Glutamatergic neuron (in vitro differentiated cells): Measurements from ENCODE around the gene SRA1. TPM values are rescaled to one million over a fixed set of nuclear protein-coding genes. Genes with fewer than 3 reads are reported as not detected.

Experiments used
- DNase-seq: peaks from one replicate; pipeline ENCODE4 v3.0.0; 2022
- H3K27ac Mint-ChIP-seq: one replicate; pipeline ENCODE4 v1.8.0; 2020; ENCODE audit warnings: mild to moderate bottlenecking, mixed read lengths, inconsistent platforms; ENCODE audit not compliant: unreplicated experiment
- H3K27me3 Mint-ChIP-seq: one replicate; pipeline ENCODE4 v1.8.0; 2020; ENCODE audit warnings: mild to moderate bottlenecking, moderate library complexity, mixed read lengths, inconsistent platforms; ENCODE audit not compliant: unreplicated experiment
- H3K36me3 Mint-ChIP-seq: one replicate; pipeline ENCODE4 v1.8.0; 2020; ENCODE audit warnings: mild to moderate bottlenecking, mixed read lengths, inconsistent platforms; ENCODE audit not compliant: unreplicated experiment
- H3K4me1 Mint-ChIP-seq: one replicate; pipeline ENCODE4 v1.8.0; 2020; ENCODE audit warnings: mild to moderate bottlenecking, low read depth, mixed read lengths, inconsistent platforms; ENCODE audit not compliant: unreplicated experiment
- H3K4me3 Mint-ChIP-seq: one replicate; pipeline ENCODE4 v1.8.0; 2020; ENCODE audit warnings: mild to moderate bottlenecking, mixed read lengths, inconsistent platforms; ENCODE audit not compliant: unreplicated experiment
- H3K9me3 Mint-ChIP-seq: one replicate; pipeline ENCODE4 v1.8.0; 2020; ENCODE audit warnings: mild to moderate bottlenecking, moderate library complexity, mixed read lengths, inconsistent platforms; ENCODE audit not compliant: unreplicated experiment
- CTCF ChIP-seq: fragments of 200-600 bp; sonication (generic); IDR thresholded peaks from one replicate; pipeline ENCODE4 v1.5.0; 2021; ENCODE audit not compliant: partially characterized antibody, unreplicated experiment
- total RNA-seq: library from RNA; stranded (reverse); fragmentation: NEBNext Ultra II Directional; extraction: Animal tissue kit (Norgen Biotek cat#: 25700); gene quantifications from one replicate; pipeline ENCODE4 v1.2.1, GENCODE V29; 2021; ENCODE audit not compliant: unreplicated experiment

Gene SRA1
- total RNA-seq, 1 donor from 2014 or later: 45.0 TPM

- H3K27me3 Mint-ChIP-seq: peaks cover 18% of the 10 kb centered on the region
- peak overlapping the region; percentile 93 for H3K27ac Mint-ChIP-seq
- peak overlapping the region; percentile 95 for H3K4me3 Mint-ChIP-seq
- TF ChIP-seq CTCF: no peak
- H3K4me1 Mint-ChIP-seq: peaks cover 5% of the 10 kb centered on the region
- DNase-seq: no peak
- no peaks in the 10 kb centered on the region for H3K36me3 Mint-ChIP-seq
- peaks cover 14% of the 10 kb centered on the region for H3K9me3 Mint-ChIP-seq
These were observed 7.9 kb upstream of the SRA1 start for GRCh38 chr5:140565024-140565779.

- Mint-ChIP-seq H3K27me3 (peaks cover 18% of the 10 kb centered on the region), H3K4me3 (peak within 1 kb of the TSS; percentile 95), H3K4me1 (peaks cover 5% of the 10 kb centered on the region), H3K9me3 (peaks cover 15% of the 10 kb centered on the region), H3K27ac (peak within 1 kb of the TSS; percentile 93), H3K36me3 (no peaks in the 10 kb centered on the region)
- no peak for TF ChIP-seq CTCF
- peak; percentile 95 for DNase-seq
These were observed 7.1 kb upstream of the SRA1 start, which contains the start of the genes APBB3 and SLC35A4 for GRCh38 chr5:140564196-140565023. APBB3 (minus strand) TSS chr5:140564598; CDS start chr5:140564245, 353 bp downstream. SLC35A4 (plus strand) TSS chr5:140564828; CDS start chr5:140567170, 2,342 bp downstream.

- peaks cover 17% of the 10 kb centered on the region for H3K9me3 Mint-ChIP-seq
These were observed 6.3 kb upstream of the SRA1 start for GRCh38 chr5:140563596-140563995.

GRCh38 chr5:140561753-140562523 lies 4.7 kb upstream of the SRA1 start:
- Mint-ChIP-seq H3K4me3 (no peak overlapping the region), H3K27ac (no peak overlapping the region), H3K27me3 (peaks cover 19% of the 10 kb centered on the region)

More at GRCh38 chr5:140563596-140563995, 6.3 kb upstream of the SRA1 start:
- no peaks in the 10 kb centered on the region for H3K36me3 Mint-ChIP-seq
- DNase-seq: no peak
- H3K4me1 Mint-ChIP-seq: peaks cover 5% of the 10 kb centered on the region
- peak overlapping the region; percentile 93 for H3K27ac Mint-ChIP-seq
- TF ChIP-seq CTCF: no peak
- peaks cover 20% of the 10 kb centered on the region for H3K27me3 Mint-ChIP-seq
- H3K4me3 Mint-ChIP-seq: peak overlapping the region; percentile 95

More at GRCh38 chr5:140561753-140562523, 4.7 kb upstream of the SRA1 start:
- DNase-seq: no peak
- H3K36me3 Mint-ChIP-seq: no peaks in the 10 kb centered on the region
- H3K9me3 Mint-ChIP-seq: peaks cover 19% of the 10 kb centered on the region
- peaks cover 10% of the 10 kb centered on the region for H3K4me1 Mint-ChIP-seq
- no peak for TF ChIP-seq CTCF
